Testis (tissue), 2 donors: ENCODE data around the gene PLAAT5.

Experiments used
- POLR2A ChIP-seq: fragments of 450-650 bp; IDR thresholded peaks from one replicate; pipeline ENCODE4 v1.6.1; 2017; ENCODE audit warnings: antibody characterized with exemption, mild to moderate bottlenecking, moderate library complexity
- TF ChIP-seq, protein P1 (sequence below), 3 experiments: fragments of 450-650 bp in 2 of 3; fragments of 200-600 bp in 1 of 3; sonication (generic) in 1 of 3; IDR thresholded peaks; one replicate each; pipeline ENCODE4 v1.5.1; 2016 to 2019; ENCODE audit warnings: antibody characterized with exemption in 3 of 3, mild to moderate bottlenecking in 2 of 3, moderate library complexity in 1 of 3

DNA sequence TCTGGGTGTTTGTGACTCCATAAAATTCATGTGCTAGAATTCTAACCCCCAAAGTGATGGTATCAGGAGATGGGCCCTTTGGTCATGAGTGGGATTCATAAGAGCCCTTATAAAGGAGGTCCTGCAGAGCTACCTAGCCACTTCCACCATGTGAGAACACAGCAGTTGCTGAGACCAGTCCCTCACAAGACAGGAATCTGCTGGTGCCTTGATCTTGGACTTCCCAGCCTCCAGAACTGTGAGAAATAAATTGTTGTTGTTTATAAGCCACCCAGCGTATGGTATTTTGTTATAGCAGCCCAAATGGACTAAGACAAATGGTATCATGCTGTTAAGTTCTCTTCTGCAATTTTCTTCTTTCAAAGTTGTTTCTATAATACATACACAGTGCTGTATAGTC lies 1.5 kb upstream of the PLAAT5 start:
- TF ChIP-seq, protein P1, sequence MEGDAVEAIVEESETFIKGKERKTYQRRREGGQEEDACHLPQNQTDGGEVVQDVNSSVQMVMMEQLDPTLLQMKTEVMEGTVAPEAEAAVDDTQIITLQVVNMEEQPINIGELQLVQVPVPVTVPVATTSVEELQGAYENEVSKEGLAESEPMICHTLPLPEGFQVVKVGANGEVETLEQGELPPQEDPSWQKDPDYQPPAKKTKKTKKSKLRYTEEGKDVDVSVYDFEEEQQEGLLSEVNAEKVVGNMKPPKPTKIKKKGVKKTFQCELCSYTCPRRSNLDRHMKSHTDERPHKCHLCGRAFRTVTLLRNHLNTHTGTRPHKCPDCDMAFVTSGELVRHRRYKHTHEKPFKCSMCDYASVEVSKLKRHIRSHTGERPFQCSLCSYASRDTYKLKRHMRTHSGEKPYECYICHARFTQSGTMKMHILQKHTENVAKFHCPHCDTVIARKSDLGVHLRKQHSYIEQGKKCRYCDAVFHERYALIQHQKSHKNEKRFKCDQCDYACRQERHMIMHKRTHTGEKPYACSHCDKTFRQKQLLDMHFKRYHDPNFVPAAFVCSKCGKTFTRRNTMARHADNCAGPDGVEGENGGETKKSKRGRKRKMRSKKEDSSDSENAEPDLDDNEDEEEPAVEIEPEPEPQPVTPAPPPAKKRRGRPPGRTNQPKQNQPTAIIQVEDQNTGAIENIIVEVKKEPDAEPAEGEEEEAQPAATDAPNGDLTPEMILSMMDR (IDR thresholded peaks at IDR 0.05) = no peak
- TF ChIP-seq POLR2A = no peak
